ENCODE measurements around the gene RPLP1.

DNA sequence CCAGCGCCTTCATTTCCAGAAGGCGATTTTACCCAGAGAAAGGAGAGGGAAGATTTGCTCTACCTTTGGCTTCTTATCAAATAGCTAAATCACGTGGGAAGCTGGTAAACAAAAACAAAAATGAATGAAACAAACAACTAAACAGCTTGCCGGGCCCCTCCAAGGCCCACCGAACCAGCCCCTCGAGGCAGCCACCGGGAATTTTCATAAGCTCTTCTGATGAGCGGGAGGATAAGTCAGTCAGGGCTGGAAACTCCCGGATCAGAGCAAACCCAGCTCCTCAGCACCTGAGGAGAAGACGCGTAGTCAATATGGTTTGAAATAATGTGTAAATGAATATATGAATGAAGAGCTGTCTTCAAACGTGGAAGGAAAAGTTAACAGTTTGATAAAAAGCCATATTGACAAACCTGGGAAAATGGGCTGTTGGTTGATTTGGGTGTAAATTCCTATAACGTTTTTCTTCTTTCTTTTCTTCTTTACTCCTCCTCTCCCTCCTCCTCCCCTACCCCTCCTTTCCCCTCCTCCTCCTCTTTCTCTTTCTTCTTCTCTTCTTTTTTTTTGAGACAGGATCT, 10.7 kb downstream of the RPLP1 start:
- TF ChIP-seq EZH2 (IDR thresholded peaks at IDR 0.05; ENCODE audit: low read depth), result no peak
- TF ChIP-seq, protein P1, sequence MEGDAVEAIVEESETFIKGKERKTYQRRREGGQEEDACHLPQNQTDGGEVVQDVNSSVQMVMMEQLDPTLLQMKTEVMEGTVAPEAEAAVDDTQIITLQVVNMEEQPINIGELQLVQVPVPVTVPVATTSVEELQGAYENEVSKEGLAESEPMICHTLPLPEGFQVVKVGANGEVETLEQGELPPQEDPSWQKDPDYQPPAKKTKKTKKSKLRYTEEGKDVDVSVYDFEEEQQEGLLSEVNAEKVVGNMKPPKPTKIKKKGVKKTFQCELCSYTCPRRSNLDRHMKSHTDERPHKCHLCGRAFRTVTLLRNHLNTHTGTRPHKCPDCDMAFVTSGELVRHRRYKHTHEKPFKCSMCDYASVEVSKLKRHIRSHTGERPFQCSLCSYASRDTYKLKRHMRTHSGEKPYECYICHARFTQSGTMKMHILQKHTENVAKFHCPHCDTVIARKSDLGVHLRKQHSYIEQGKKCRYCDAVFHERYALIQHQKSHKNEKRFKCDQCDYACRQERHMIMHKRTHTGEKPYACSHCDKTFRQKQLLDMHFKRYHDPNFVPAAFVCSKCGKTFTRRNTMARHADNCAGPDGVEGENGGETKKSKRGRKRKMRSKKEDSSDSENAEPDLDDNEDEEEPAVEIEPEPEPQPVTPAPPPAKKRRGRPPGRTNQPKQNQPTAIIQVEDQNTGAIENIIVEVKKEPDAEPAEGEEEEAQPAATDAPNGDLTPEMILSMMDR (conservative IDR thresholded peaks at IDR 0.05), result no peak
